ENCODE results near the gene PROKR2.

PROKR2 gene

GRCh38 chr20:5268449-5268848 lies 48.3 kb downstream of the PROKR2 start:
- in situ Hi-C loops (cut with MboI; ENCODE audit: low pct_unique_long_range_greater_than_20kb, low sequenced_read_pairs, unreplicated experiment) = no loop called here
- no peak for DNase-seq (ENCODE audit: low spot score)
- TF ChIP-seq, protein P1, sequence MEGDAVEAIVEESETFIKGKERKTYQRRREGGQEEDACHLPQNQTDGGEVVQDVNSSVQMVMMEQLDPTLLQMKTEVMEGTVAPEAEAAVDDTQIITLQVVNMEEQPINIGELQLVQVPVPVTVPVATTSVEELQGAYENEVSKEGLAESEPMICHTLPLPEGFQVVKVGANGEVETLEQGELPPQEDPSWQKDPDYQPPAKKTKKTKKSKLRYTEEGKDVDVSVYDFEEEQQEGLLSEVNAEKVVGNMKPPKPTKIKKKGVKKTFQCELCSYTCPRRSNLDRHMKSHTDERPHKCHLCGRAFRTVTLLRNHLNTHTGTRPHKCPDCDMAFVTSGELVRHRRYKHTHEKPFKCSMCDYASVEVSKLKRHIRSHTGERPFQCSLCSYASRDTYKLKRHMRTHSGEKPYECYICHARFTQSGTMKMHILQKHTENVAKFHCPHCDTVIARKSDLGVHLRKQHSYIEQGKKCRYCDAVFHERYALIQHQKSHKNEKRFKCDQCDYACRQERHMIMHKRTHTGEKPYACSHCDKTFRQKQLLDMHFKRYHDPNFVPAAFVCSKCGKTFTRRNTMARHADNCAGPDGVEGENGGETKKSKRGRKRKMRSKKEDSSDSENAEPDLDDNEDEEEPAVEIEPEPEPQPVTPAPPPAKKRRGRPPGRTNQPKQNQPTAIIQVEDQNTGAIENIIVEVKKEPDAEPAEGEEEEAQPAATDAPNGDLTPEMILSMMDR (IDR thresholded peaks at IDR 0.05; ENCODE audit: extremely low read depth, insufficient read depth, missing control alignments) = no peak

DNA sequence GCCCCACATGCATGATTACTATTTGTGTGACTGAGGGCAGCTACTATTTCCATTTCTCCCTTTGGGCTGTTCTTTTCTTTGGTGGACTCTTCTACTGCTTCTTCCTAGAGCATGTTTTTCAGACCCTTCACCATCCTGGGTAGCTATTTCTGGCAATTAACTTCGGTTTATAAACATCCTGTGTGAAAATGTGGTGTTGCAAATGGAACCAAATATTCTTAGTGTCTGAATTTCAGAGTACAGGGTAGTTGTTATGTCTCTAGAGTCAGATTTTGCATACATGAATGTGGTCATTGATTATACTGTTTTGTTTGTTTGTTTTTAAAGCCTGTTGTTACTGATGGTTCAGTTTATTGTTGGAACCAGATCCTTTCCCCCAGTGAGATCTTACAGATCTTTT lies 49.7 kb downstream of the PROKR2 start:
- in situ Hi-C loops (cut with MboI; ENCODE audit: low pct_unique_long_range_greater_than_20kb, low sequenced_read_pairs, unreplicated experiment) = no loop called here
- TF ChIP-seq, protein P1 (IDR thresholded peaks at IDR 0.05; ENCODE audit: extremely low read depth, insufficient read depth, missing control alignments) = no peak
- no peak for DNase-seq (ENCODE audit: low spot score)

Measured in GM13977 (cell line).